ENCODE results near the gene GOSR2. TPM values are rescaled to one million over a fixed set of nuclear protein-coding genes. Genes with fewer than 3 reads are reported as not detected.
"Not testable (repeated sequence)": the region's sequence is repeated elsewhere in the genome, so short reads cannot be mapped to it uniquely, and the experiment has no call there.

Gene GOSR2
- total RNA-seq, 1 experiment from 2014 or later, result 34.5 TPM

- Histone ChIP-seq H3K4me2 (no peak overlapping the region), H3K79me2 (ENCODE audit: low read depth) (no peaks in the 10 kb centered on the region), H3K9me2 (ENCODE audit: insufficient read depth) (no peaks in the 10 kb centered on the region), H3F3A (ENCODE audit: insufficient read depth, low read depth) (no peaks in the 10 kb centered on the region), H3K4me3 (no peak overlapping the region), H4K20me1 (ENCODE audit: insufficient read depth) (no peaks in the 10 kb centered on the region), H3K27me3 (ENCODE audit: insufficient read depth, low read depth) (no peaks in the 10 kb centered on the region), H3K36me3 (ENCODE audit: low read depth) (no peaks in the 10 kb centered on the region), H3K27ac (no peak overlapping the region), H3K9me3 (ENCODE audit: insufficient read depth, low read depth) (no peaks in the 10 kb centered on the region), H3K4me1 (replicated peaks; ENCODE audit: insufficient read depth) (no peaks in the 10 kb centered on the region), H2AFZ (no peak overlapping the region)
- intact Hi-C loops (cut with micrococcal nuclease; ENCODE audit: unreplicated experiment), result no loop called here
- CTCF ChIA-PET, result no interaction called here
- POLR2A ChIA-PET (ENCODE audit: unreplicated experiment), result interaction anchor here (0.6 kb wide), 2 partner anchors 35 to 41 kb away, joined by 4 read pairs; no protein-coding TSS in a partner anchor
- TF ChIP-seq CTCF (conservative IDR thresholded peaks at IDR 0.05) (no peak), EZH2 (IDR thresholded peaks at IDR 0.05; ENCODE audit: low read depth) (no peak)
- no TSS peak for BruUV-seq (replicated peaks)
- no peak for DNase-seq
These were observed 28.7 kb downstream of the GOSR2 start for GRCh38 chr17:46951706-46952105.

- no peaks in the 10 kb centered on the region for H3K36me3 ChIP-seq (ENCODE audit: low read depth)
- H3K4me1 ChIP-seq (replicated peaks; ENCODE audit: insufficient read depth), result no peaks in the 10 kb centered on the region
- H3K27ac ChIP-seq, result no peak overlapping the region
- DNase-seq, result no peak
- ChIA-PET POLR2A (ENCODE audit: unreplicated experiment) (interaction anchor here (0.6 kb wide), 1 partner anchor 34 kb away, joined by 4 read pairs; no protein-coding TSS in a partner anchor), CTCF (interaction anchor here (0.6 kb wide), 1 partner anchor 11 kb away, joined by 5 read pairs; no protein-coding TSS in a partner anchor)
- H3K79me2 ChIP-seq (ENCODE audit: low read depth), result no peaks in the 10 kb centered on the region
- no peaks in the 10 kb centered on the region for H3F3A ChIP-seq (ENCODE audit: insufficient read depth, low read depth)
- H3K4me2 ChIP-seq, result no peak overlapping the region
- no peak overlapping the region for H2AFZ ChIP-seq
- BruUV-seq (replicated peaks), result no TSS peak
- no peak overlapping the region for H3K4me3 ChIP-seq
- H3K9me3 ChIP-seq (ENCODE audit: insufficient read depth, low read depth), result no peaks in the 10 kb centered on the region
- no peaks in the 10 kb centered on the region for H3K9me2 ChIP-seq (ENCODE audit: insufficient read depth)
- intact Hi-C loops (cut with micrococcal nuclease; ENCODE audit: unreplicated experiment), result no loop called here
- H3K27me3 ChIP-seq (ENCODE audit: insufficient read depth, low read depth), result no peaks in the 10 kb centered on the region
- TF ChIP-seq CTCF (conservative IDR thresholded peaks at IDR 0.05) (no peak), EZH2 (IDR thresholded peaks at IDR 0.05; ENCODE audit: low read depth) (no peak)
- no peaks in the 10 kb centered on the region for H4K20me1 ChIP-seq (ENCODE audit: insufficient read depth)
These were observed 29.2 kb downstream of the GOSR2 start for GRCh38 chr17:46952115-46952514.

- H2AFZ ChIP-seq; H3K27ac ChIP-seq; BruUV-seq (replicated peaks); H3F3A ChIP-seq (ENCODE audit: insufficient read depth, low read depth); H3K4me2 ChIP-seq; H3K9me2 ChIP-seq (ENCODE audit: insufficient read depth); H4K20me1 ChIP-seq (ENCODE audit: insufficient read depth); H3K4me3 ChIP-seq; H3K79me2 ChIP-seq (ENCODE audit: low read depth); H3K27me3 ChIP-seq (ENCODE audit: insufficient read depth, low read depth); POLR2A ChIA-PET (ENCODE audit: unreplicated experiment); H3K9me3 ChIP-seq (ENCODE audit: insufficient read depth, low read depth); CTCF ChIA-PET; H3K4me1 ChIP-seq (replicated peaks; ENCODE audit: insufficient read depth); intact Hi-C loops (cut with micrococcal nuclease; ENCODE audit: unreplicated experiment); DNase-seq; H3K36me3 ChIP-seq (ENCODE audit: low read depth): not testable (repeated sequence)
These were observed 30.2 kb downstream of the GOSR2 start for GRCh38 chr17:46953191-46953590.

GRCh38 chr17:46958041-46958591 is 35.2 kb downstream of the GOSR2 start:
- no peak for DNase-seq
- Histone ChIP-seq H3F3A (ENCODE audit: insufficient read depth, low read depth) (no peaks in the 10 kb centered on the region; the same call in 1 of the 2 replicates), H3K4me1 (replicated peaks; ENCODE audit: insufficient read depth) (no peaks in the 10 kb centered on the region), H2AFZ (no peak overlapping the region), H3K36me3 (ENCODE audit: low read depth) (no peaks in the 10 kb centered on the region), H3K9me3 (ENCODE audit: insufficient read depth, low read depth) (peaks cover 12% of the 10 kb centered on the region; the same call in 1 of the 2 replicates), H3K27me3 (ENCODE audit: insufficient read depth, low read depth) (0 out of 2 replicates have a peak, but pooled peaks cover 7% of the 10 kb centered on the region), H4K20me1 (ENCODE audit: insufficient read depth) (no peaks in the 10 kb centered on the region), H3K4me2 (no peak overlapping the region), H3K79me2 (ENCODE audit: low read depth) (no peaks in the 10 kb centered on the region), H3K9me2 (ENCODE audit: insufficient read depth) (no peaks in the 10 kb centered on the region), H3K4me3 (no peak overlapping the region), H3K27ac (no peak overlapping the region)
- ChIA-PET CTCF (no interaction called here), POLR2A (ENCODE audit: unreplicated experiment) (no interaction called here)
- no peak for TF ChIP-seq EZH2 (IDR thresholded peaks at IDR 0.05; ENCODE audit: low read depth)
- TF ChIP-seq CTCF (conservative IDR thresholded peaks at IDR 0.05), result no peak
- intact Hi-C loops (cut with micrococcal nuclease; ENCODE audit: unreplicated experiment), result no loop called here
- no TSS peak for BruUV-seq (replicated peaks)
